GM10248 (cell line): ENCODE data around the gene PDK1.
"Not testable (repeated sequence)": the region's sequence is repeated elsewhere in the genome, so short reads cannot be mapped to it uniquely, and the experiment has no call there.

Experiments
- CTCF ChIA-PET: fragments of 300-600 bp; sonication (Branson Sonifier 250); formaldehyde crosslinking; extraction: SDS; loops from one replicate; lab custom pipeline; 2021; ENCODE audit warnings: antibody characterized with exemption; lab: Yijun Ruan, JAX
- POLR2A ChIA-PET: fragments of 350-650 bp; sonication (Branson Sonifier 250); formaldehyde crosslinking; extraction: SDS; loops from one replicate; lab custom pipeline; 2020; ENCODE audit warnings: antibody characterized with exemption; lab: Yijun Ruan, JAX
- DNase-seq: peaks from one replicate; pipeline ENCODE4 v3.0.0; 2012; ENCODE audit errors: extremely low spot score
- TF ChIP-seq, protein P1 (sequence below): IDR thresholded peaks from 2 replicates; pipeline ENCODE4 v1.5.1; 2012; ENCODE audit warnings: mild to moderate bottlenecking, low read depth; ENCODE audit errors: extremely low read depth, missing control alignments, control extremely low read depth

The PDK1 gene

GRCh38 chr2:172574965-172575364, 19.1 kb downstream of the PDK1 start:
- ChIA-PET POLR2A (no interaction called here), CTCF (no interaction called here)
- TF ChIP-seq, protein P1, sequence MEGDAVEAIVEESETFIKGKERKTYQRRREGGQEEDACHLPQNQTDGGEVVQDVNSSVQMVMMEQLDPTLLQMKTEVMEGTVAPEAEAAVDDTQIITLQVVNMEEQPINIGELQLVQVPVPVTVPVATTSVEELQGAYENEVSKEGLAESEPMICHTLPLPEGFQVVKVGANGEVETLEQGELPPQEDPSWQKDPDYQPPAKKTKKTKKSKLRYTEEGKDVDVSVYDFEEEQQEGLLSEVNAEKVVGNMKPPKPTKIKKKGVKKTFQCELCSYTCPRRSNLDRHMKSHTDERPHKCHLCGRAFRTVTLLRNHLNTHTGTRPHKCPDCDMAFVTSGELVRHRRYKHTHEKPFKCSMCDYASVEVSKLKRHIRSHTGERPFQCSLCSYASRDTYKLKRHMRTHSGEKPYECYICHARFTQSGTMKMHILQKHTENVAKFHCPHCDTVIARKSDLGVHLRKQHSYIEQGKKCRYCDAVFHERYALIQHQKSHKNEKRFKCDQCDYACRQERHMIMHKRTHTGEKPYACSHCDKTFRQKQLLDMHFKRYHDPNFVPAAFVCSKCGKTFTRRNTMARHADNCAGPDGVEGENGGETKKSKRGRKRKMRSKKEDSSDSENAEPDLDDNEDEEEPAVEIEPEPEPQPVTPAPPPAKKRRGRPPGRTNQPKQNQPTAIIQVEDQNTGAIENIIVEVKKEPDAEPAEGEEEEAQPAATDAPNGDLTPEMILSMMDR = no peak
- DNase-seq = no peak

GRCh38 chr2:172578054-172578453, 22.2 kb downstream of the PDK1 start:
- TF ChIP-seq, protein P1 = no peak
- ChIA-PET POLR2A (no interaction called here), CTCF (interaction anchor here (1.2 kb wide), 1 partner anchor 9 kb away, joined by 3 read pairs; no protein-coding TSS in a partner anchor)

GRCh38 chr2:172578860-172579512, 23.1 kb downstream of the PDK1 start:
- CTCF ChIA-PET = interaction anchor here (1.0 to 1.3 kb wide), 4 partner anchors 8 to 132 kb away, joined by 3 to 4 read pairs (median 3); no protein-coding TSS in a partner anchor
- TF ChIP-seq, protein P1 = no peak
- POLR2A ChIA-PET = no interaction called here
- no peak for DNase-seq

More at GRCh38 chr2:172578054-172578453, 22.2 kb downstream of the PDK1 start:
- no peak for DNase-seq

GRCh38 chr2:172580544-172580943, 24.7 kb downstream of the PDK1 start:
- CTCF ChIA-PET = interaction anchor here (1.3 to 1.9 kb wide), 2 partner anchors 13 to 24 kb away, joined by 4 to 13 read pairs; partner anchors contain the start of gene PDK1
- POLR2A ChIA-PET = no interaction called here
- TF ChIP-seq, protein P1 = no peak
- DNase-seq = no peak

DNA sequence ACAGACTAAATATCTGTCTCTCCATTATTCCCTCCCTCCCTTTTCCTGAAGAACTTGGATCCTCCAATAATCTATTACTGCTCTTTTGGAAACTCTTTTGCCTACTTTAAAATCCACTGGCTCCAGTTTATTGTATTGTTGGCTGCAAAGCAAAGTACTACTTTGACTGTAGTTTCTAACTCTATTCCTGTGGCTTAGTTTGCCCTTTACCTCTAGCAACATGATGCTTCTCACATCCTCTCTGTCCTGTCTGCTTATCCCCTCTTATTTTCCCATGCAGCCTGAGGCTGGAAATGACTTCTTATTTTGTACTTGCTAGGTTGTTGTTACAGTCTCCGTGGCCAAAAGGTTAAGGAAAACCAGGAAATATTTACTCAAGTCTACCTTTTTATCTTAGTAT, 26.8 kb downstream of the PDK1 start:
- TF ChIP-seq, protein P1 = no peak
- ChIA-PET POLR2A (no interaction called here), CTCF (interaction anchor here (1.8 kb wide), 1 partner anchor 11 kb away, joined by 4 read pairs; no protein-coding TSS in a partner anchor)
- no peak for DNase-seq

- no peak for DNase-seq
- ChIA-PET POLR2A (no interaction called here), CTCF (no interaction called here)
- TF ChIP-seq, protein P1 = no peak
Measured at GRCh38 chr2:172586245-172586891, 30.5 kb downstream of the PDK1 start.

GRCh38 chr2:172587231-172587630, 31.3 kb downstream of the PDK1 start:
- CTCF ChIA-PET = interaction anchor here (0.9 to 1.4 kb wide), 3 partner anchors 9 to 886 kb away, joined by 3 read pairs; no protein-coding TSS in a partner anchor
- POLR2A ChIA-PET, DNase-seq: not testable (repeated sequence)
